Activated T-cell treated with anti-CD3 and anti-CD28 coated beads, Interleukin-2, amount 50 U/mL, for 24 hours (primary cell): Measurements from ENCODE around the gene RFX5.

Experiments used
- DNase-seq: peaks from one replicate; pipeline ENCODE4 v3.0.0-alpha.2; 2020
- H3K27ac Mint-ChIP-seq: 2 replicates; pipeline ENCODE4 v1.8.0; 2020; ENCODE audit warnings: mild to moderate bottlenecking, mixed read lengths
- H3K27me3 Mint-ChIP-seq: 2 replicates; pipeline ENCODE4 v1.8.0; 2020; ENCODE audit warnings: mixed read lengths
- H3K36me3 Mint-ChIP-seq: 2 replicates; pipeline ENCODE4 v1.8.0; 2020; ENCODE audit warnings: low read depth, mixed read lengths
- H3K4me1 Mint-ChIP-seq: 2 replicates; pipeline ENCODE4 v1.8.0; 2020; ENCODE audit warnings: low read depth, mixed read lengths
- H3K4me3 Mint-ChIP-seq: 2 replicates; pipeline ENCODE4 v1.8.0; 2020; ENCODE audit warnings: mild to moderate bottlenecking, moderate library complexity, mixed read lengths
- H3K9me3 Mint-ChIP-seq: 2 replicates; pipeline ENCODE4 v1.8.0; 2020; ENCODE audit warnings: mixed read lengths

Gene RFX5

GRCh38 chr1:151314137-151314875, 32.7 kb downstream of the RFX5 start:
- Mint-ChIP-seq H3K27me3 (no peaks in the 10 kb centered on the region), H3K4me1 (peaks cover 68% of the 10 kb centered on the region), H3K27ac (peak overlapping the region; percentile 98), H3K9me3 (no peaks in the 10 kb centered on the region), H3K4me3 (no peak overlapping the region), H3K36me3 (peaks cover 76% of the 10 kb centered on the region)
- DNase-seq: no peak

GRCh38 chr1:151313501-151313900, 33.6 kb downstream of the RFX5 start:
- H3K4me3 Mint-ChIP-seq: no peak overlapping the region
- H3K36me3 Mint-ChIP-seq: peaks cover 77% of the 10 kb centered on the region
- H3K9me3 Mint-ChIP-seq: no peaks in the 10 kb centered on the region
- DNase-seq: no peak
- H3K27ac Mint-ChIP-seq: peak overlapping the region; percentile 98
- H3K27me3 Mint-ChIP-seq: no peaks in the 10 kb centered on the region
- H3K4me1 Mint-ChIP-seq: peaks cover 65% of the 10 kb centered on the region

GRCh38 chr1:151312826-151313225, 34.2 kb downstream of the RFX5 start:
- H3K4me1 Mint-ChIP-seq: peaks cover 65% of the 10 kb centered on the region
- DNase-seq: no peak
- H3K27me3 Mint-ChIP-seq: no peaks in the 10 kb centered on the region
- H3K36me3 Mint-ChIP-seq: peaks cover 84% of the 10 kb centered on the region
- H3K4me3 Mint-ChIP-seq: peak overlapping the region; percentile 47
- peak overlapping the region; percentile 98 for H3K27ac Mint-ChIP-seq
- no peaks in the 10 kb centered on the region for H3K9me3 Mint-ChIP-seq

- no peaks in the 10 kb centered on the region for H3K9me3 Mint-ChIP-seq
- peaks cover 63% of the 10 kb centered on the region for H3K4me1 Mint-ChIP-seq
- peak overlapping the region; percentile 98 for H3K27ac Mint-ChIP-seq
- DNase-seq: no peak
- peak overlapping the region; percentile 47 for H3K4me3 Mint-ChIP-seq
- H3K27me3 Mint-ChIP-seq: no peaks in the 10 kb centered on the region
- peaks cover 84% of the 10 kb centered on the region for H3K36me3 Mint-ChIP-seq
Observed at GRCh38 chr1:151312411-151312810, 34.6 kb downstream of the RFX5 start.

- H3K4me1 Mint-ChIP-seq: peaks cover 63% of the 10 kb centered on the region
- H3K27me3 Mint-ChIP-seq: no peaks in the 10 kb centered on the region
- peaks cover 90% of the 10 kb centered on the region for H3K36me3 Mint-ChIP-seq
- no peaks in the 10 kb centered on the region for H3K9me3 Mint-ChIP-seq
- DNase-seq: peak; percentile 77
- H3K27ac Mint-ChIP-seq: peak overlapping the region; percentile 98
- H3K4me3 Mint-ChIP-seq: peak overlapping the region; percentile 47
Observed at GRCh38 chr1:151311589-151312331, 35.3 kb downstream of the RFX5 start.

GRCh38 chr1:151311011-151311410, 36.0 kb downstream of the RFX5 start:
- DNase-seq: no peak
- Mint-ChIP-seq H3K27me3 (no peaks in the 10 kb centered on the region), H3K9me3 (no peaks in the 10 kb centered on the region), H3K4me1 (peaks cover 60% of the 10 kb centered on the region), H3K4me3 (peak overlapping the region; percentile 47), H3K27ac (peak overlapping the region; percentile 98), H3K36me3 (peaks cover 90% of the 10 kb centered on the region)

GRCh38 chr1:151309811-151310323, 37.2 kb downstream of the RFX5 start:
- Mint-ChIP-seq H3K27me3 (no peaks in the 10 kb centered on the region), H3K9me3 (no peaks in the 10 kb centered on the region), H3K4me1 (peaks cover 53% of the 10 kb centered on the region), H3K27ac (peak overlapping the region; percentile 85), H3K4me3 (no peak overlapping the region), H3K36me3 (peaks cover 91% of the 10 kb centered on the region)
- DNase-seq: no peak

- no peak overlapping the region for H3K4me3 Mint-ChIP-seq
- no peak for DNase-seq
- H3K9me3 Mint-ChIP-seq: no peaks in the 10 kb centered on the region
- H3K27me3 Mint-ChIP-seq: no peaks in the 10 kb centered on the region
- peaks cover 89% of the 10 kb centered on the region for H3K36me3 Mint-ChIP-seq
- H3K4me1 Mint-ChIP-seq: no peaks in the 10 kb centered on the region
- peak overlapping the region; percentile 78 for H3K27ac Mint-ChIP-seq
Observed at GRCh38 chr1:151294742-151295462, 52.1 kb downstream of the RFX5 start.

- no peak for DNase-seq
- H3K27ac Mint-ChIP-seq: peak overlapping the region; percentile 82
- peaks cover 14% of the 10 kb centered on the region for H3K4me1 Mint-ChIP-seq
- peaks cover 89% of the 10 kb centered on the region for H3K36me3 Mint-ChIP-seq
- H3K9me3 Mint-ChIP-seq: no peaks in the 10 kb centered on the region
- H3K4me3 Mint-ChIP-seq: no peak overlapping the region
- H3K27me3 Mint-ChIP-seq: no peaks in the 10 kb centered on the region
Observed at GRCh38 chr1:151293093-151293492, 54.0 kb downstream of the RFX5 start.

GRCh38 chr1:151292207-151293030, 54.6 kb downstream of the RFX5 start:
- no peak for DNase-seq
- Mint-ChIP-seq H3K4me1 (peaks cover 14% of the 10 kb centered on the region), H3K4me3 (no peak overlapping the region), H3K27me3 (no peaks in the 10 kb centered on the region), H3K36me3 (peaks cover 89% of the 10 kb centered on the region), H3K27ac (peak overlapping the region; percentile 82), H3K9me3 (no peaks in the 10 kb centered on the region)

- Mint-ChIP-seq H3K27ac (peak overlapping the region; percentile 72), H3K27me3 (no peaks in the 10 kb centered on the region), H3K4me3 (no peak overlapping the region), H3K9me3 (no peaks in the 10 kb centered on the region), H3K36me3 (peaks cover 95% of the 10 kb centered on the region), H3K4me1 (peaks cover 15% of the 10 kb centered on the region)
- no peak for DNase-seq
Observed at GRCh38 chr1:151290709-151291303, 56.2 kb downstream of the RFX5 start.
